ENCODE data around the gene CCDC15.

Gene CCDC15

GRCh38 chr11:125069796-125070195, 115.8 kb downstream of the CCDC15 start:
- Histone ChIP-seq H2AFZ (no peak overlapping the region), H3K9me3 (ENCODE audit: control insufficient read depth, low read length) (no peaks in the 10 kb centered on the region), H3K4me1 (no peaks in the 10 kb centered on the region), H3K4me3 (ENCODE audit: low read depth, low read length) (no peak overlapping the region), H3K36me3 (ENCODE audit: control insufficient read depth, insufficient read depth, low read length) (no peaks in the 10 kb centered on the region), H3K27me3 (ENCODE audit: control insufficient read depth, insufficient read depth, low read length) (no peaks in the 10 kb centered on the region), H3K27ac (no peak overlapping the region), H3K79me2 (no peaks in the 10 kb centered on the region), H3K9ac (no peak overlapping the region), H3K4me2 (ENCODE audit: low read length) (no peak overlapping the region)
- TF ChIP-seq CTCF (IDR thresholded peaks at IDR 0.05): no peak

GRCh38 chr11:125070699-125071254, 116.8 kb downstream of the CCDC15 start:
- Histone ChIP-seq H3K79me2 (no peaks in the 10 kb centered on the region), H2AFZ (no peak overlapping the region), H3K9me3 (ENCODE audit: control insufficient read depth, low read length) (no peaks in the 10 kb centered on the region), H3K9ac (no peak overlapping the region), H3K36me3 (ENCODE audit: control insufficient read depth, insufficient read depth, low read length) (no peaks in the 10 kb centered on the region), H3K4me1 (no peaks in the 10 kb centered on the region), H3K27ac (no peak overlapping the region), H3K4me2 (ENCODE audit: low read length) (no peak overlapping the region), H3K4me3 (ENCODE audit: low read depth, low read length) (no peak overlapping the region), H3K27me3 (ENCODE audit: control insufficient read depth, insufficient read depth, low read length) (no peaks in the 10 kb centered on the region)
- no peak for TF ChIP-seq CTCF (IDR thresholded peaks at IDR 0.05)

GRCh38 chr11:125071435-125071834, 117.4 kb downstream of the CCDC15 start:
- Histone ChIP-seq H3K9me3 (ENCODE audit: control insufficient read depth, low read length) (no peaks in the 10 kb centered on the region), H3K4me1 (no peaks in the 10 kb centered on the region), H3K9ac (no peak overlapping the region), H3K79me2 (no peaks in the 10 kb centered on the region), H3K4me2 (ENCODE audit: low read length) (no peak overlapping the region), H3K4me3 (ENCODE audit: low read depth, low read length) (no peak overlapping the region), H3K27me3 (ENCODE audit: control insufficient read depth, insufficient read depth, low read length) (no peaks in the 10 kb centered on the region), H3K27ac (no peak overlapping the region), H3K36me3 (ENCODE audit: control insufficient read depth, insufficient read depth, low read length) (no peaks in the 10 kb centered on the region), H2AFZ (peak overlapping the region; percentile 56)
- TF ChIP-seq CTCF (IDR thresholded peaks at IDR 0.05): no peak

- Histone ChIP-seq H3K36me3 (ENCODE audit: control insufficient read depth, insufficient read depth, low read length) (no peaks in the 10 kb centered on the region), H3K9me3 (ENCODE audit: control insufficient read depth, low read length) (no peaks in the 10 kb centered on the region), H3K4me1 (no peaks in the 10 kb centered on the region), H3K9ac (no peak overlapping the region), H2AFZ (no peak overlapping the region), H3K79me2 (no peaks in the 10 kb centered on the region), H3K4me2 (ENCODE audit: low read length) (no peak overlapping the region), H3K4me3 (ENCODE audit: low read depth, low read length) (no peak overlapping the region), H3K27me3 (ENCODE audit: control insufficient read depth, insufficient read depth, low read length) (no peaks in the 10 kb centered on the region), H3K27ac (no peak overlapping the region)
- no peak for TF ChIP-seq CTCF (IDR thresholded peaks at IDR 0.05)
Measured at GRCh38 chr11:125071846-125072217, 117.8 kb downstream of the CCDC15 start.

GRCh38 chr11:125072218-125072960, 118.4 kb downstream of the CCDC15 start:
- H3K4me1 ChIP-seq: no peaks in the 10 kb centered on the region
- H3K4me2 ChIP-seq (ENCODE audit: low read length): no peak overlapping the region
- no peaks in the 10 kb centered on the region for H3K36me3 ChIP-seq (ENCODE audit: control insufficient read depth, insufficient read depth, low read length)
- no peaks in the 10 kb centered on the region for H3K9me3 ChIP-seq (ENCODE audit: control insufficient read depth, low read length)
- H3K79me2 ChIP-seq: no peaks in the 10 kb centered on the region
- H3K9ac ChIP-seq: no peak overlapping the region
- H3K4me3 ChIP-seq (ENCODE audit: low read depth, low read length): no peak overlapping the region
- no peaks in the 10 kb centered on the region for H3K27me3 ChIP-seq (ENCODE audit: control insufficient read depth, insufficient read depth, low read length)
- TF ChIP-seq CTCF (IDR thresholded peaks at IDR 0.05): no peak
- H2AFZ ChIP-seq: no peak overlapping the region
- H3K27ac ChIP-seq: no peak overlapping the region
